GM10248 (cell line): ENCODE data around the gene HSD17B7.
"Not testable (repeated sequence)": the region's sequence is repeated elsewhere in the genome, so short reads cannot be mapped to it uniquely, and the experiment has no call there.

ENCODE experiments used
- CTCF ChIA-PET: fragments of 300-600 bp; sonication (Branson Sonifier 250); formaldehyde crosslinking; extraction: SDS; loops from one replicate; lab custom pipeline; 2021; ENCODE audit warnings: antibody characterized with exemption; lab: Yijun Ruan, JAX
- POLR2A ChIA-PET: fragments of 350-650 bp; sonication (Branson Sonifier 250); formaldehyde crosslinking; extraction: SDS; loops from one replicate; lab custom pipeline; 2020; ENCODE audit warnings: antibody characterized with exemption; lab: Yijun Ruan, JAX
- DNase-seq: peaks from one replicate; pipeline ENCODE4 v3.0.0; 2012; ENCODE audit errors: extremely low spot score
- TF ChIP-seq, protein P1 (sequence below): IDR thresholded peaks from 2 replicates; pipeline ENCODE4 v1.5.1; 2012; ENCODE audit warnings: mild to moderate bottlenecking, low read depth; ENCODE audit errors: extremely low read depth, missing control alignments, control extremely low read depth

HSD17B7 gene

DNA sequence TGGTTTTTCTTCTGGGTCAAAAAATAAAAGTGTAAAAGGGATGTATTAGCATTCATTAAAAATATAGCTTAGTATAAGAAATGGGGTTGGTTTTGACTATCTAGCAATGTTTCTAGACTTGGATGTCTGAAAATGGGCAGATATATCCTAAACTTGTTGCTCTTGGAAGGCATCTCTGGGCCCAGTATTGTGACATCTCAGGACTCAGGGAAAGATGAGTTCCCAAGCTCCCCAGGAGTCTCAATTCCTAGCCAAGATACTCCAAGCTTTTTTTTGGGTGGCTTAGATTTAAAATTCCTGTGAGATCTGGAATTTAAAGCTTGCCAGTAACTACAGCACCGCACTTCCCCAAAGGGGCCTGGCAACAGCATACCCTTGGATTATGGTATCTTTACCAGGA lies 11.5 kb upstream of the HSD17B7 start:
- CTCF ChIA-PET, result interaction anchor here (0.8 kb wide), 1 partner anchor 10 kb away, joined by 3 read pairs; no protein-coding TSS in a partner anchor
- DNase-seq, result no peak
- TF ChIP-seq, protein P1, sequence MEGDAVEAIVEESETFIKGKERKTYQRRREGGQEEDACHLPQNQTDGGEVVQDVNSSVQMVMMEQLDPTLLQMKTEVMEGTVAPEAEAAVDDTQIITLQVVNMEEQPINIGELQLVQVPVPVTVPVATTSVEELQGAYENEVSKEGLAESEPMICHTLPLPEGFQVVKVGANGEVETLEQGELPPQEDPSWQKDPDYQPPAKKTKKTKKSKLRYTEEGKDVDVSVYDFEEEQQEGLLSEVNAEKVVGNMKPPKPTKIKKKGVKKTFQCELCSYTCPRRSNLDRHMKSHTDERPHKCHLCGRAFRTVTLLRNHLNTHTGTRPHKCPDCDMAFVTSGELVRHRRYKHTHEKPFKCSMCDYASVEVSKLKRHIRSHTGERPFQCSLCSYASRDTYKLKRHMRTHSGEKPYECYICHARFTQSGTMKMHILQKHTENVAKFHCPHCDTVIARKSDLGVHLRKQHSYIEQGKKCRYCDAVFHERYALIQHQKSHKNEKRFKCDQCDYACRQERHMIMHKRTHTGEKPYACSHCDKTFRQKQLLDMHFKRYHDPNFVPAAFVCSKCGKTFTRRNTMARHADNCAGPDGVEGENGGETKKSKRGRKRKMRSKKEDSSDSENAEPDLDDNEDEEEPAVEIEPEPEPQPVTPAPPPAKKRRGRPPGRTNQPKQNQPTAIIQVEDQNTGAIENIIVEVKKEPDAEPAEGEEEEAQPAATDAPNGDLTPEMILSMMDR, result no peak
- POLR2A ChIA-PET, result no interaction called here

DNA sequence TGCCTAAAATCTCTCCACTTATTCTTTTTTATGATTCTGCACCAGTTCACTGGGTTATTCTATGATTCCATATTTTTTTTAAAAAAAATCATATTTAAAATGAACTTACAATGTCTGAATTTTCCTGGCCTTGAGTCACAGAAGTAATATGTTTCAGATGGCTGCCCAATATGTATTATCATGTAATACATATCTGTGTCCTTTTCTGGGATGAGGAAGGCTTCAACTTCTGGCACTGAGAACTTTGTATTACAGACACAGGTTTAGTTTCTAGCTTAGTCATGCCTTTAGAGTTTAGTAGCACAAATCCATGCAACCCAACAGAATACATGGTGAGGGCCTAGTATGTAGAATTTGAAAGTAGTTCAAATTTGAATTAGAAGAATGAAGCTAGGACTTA lies 7.8 kb upstream of the HSD17B7 start:
- POLR2A ChIA-PET, result no interaction called here
- TF ChIP-seq, protein P1, result no peak
- no peak for DNase-seq
- CTCF ChIA-PET, result no interaction called here

DNA sequence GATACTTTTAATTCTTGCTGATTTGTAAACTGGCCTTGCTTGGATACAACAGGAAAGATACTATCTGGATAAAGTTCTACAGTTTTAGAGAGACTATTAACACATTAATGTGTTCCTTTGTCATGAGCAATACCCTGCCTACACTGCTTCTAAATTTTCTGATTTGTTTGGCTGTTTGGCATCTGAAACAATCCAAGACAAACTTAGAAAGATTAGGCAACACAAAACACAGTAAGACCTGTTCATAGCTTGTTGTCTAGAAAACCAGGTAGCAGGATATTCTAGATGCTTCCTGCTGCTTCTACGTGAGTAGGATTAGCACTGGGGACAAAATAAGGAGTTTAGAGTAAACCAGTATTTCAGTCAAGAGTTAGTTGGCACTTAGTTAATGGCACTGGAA lies 5.6 kb upstream of the HSD17B7 start:
- CTCF ChIA-PET, DNase-seq, POLR2A ChIA-PET: not testable (repeated sequence)

DNA sequence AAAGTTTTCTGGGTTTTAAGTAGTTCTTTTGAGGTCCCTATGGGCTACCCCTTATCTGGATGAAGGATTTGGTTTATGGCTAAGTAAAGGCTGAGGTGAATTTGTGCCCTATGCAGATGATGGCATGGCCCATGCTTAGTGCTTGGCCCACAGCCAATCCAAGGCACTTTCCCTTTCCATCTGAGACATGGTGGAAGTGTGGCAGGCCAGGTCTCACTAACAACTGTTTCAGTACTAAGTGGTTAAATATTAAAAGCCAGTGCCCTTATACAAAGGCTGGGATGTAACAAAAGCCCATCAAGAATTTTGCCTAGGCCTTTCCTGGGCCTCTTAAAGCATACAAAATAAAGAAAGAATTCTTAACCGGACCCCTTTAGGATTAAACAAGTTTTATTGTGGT lies 1.7 kb upstream of the HSD17B7 start:
- POLR2A ChIA-PET, DNase-seq, CTCF ChIA-PET: not testable (repeated sequence)

DNA sequence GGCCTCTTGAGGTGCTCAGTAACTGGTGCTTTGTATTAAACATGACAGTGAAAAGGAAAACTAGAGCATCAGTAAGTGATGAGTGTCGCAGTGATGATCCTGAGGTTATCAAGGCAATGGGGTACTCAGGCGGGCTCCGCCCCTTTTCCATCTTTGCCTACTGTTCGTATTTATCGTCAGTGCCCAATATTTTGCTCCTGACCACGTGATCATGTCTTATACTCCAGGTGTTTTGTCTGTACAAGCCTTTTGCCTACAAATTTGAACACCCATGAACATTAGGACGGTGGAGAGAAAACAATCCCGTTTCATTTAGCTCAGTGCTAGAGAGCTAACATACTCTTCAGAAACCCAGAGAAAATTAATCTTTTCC lies 469 bp downstream of the HSD17B7 start:
- CTCF ChIA-PET, POLR2A ChIA-PET, DNase-seq: not testable (repeated sequence)

DNA sequence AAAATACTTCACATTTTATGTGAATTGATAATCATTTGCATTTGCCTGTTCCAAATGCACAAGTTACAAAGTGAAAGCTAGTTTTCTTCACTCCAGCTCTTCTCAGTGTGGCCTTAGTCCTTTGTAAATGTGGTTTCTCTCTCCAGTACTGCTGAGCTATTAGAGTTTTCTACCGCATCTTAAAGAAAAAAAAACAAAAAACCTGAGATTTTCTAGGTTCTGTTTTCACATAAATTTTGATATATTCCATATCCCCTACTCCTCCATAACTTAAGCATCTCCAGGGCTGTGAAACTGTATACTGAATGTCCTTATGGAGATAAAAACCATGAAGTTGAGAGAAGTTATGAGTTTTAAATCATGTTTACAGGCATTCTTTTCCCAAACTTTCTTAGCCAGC lies 3.8 kb downstream of the HSD17B7 start:
- POLR2A ChIA-PET, CTCF ChIA-PET, DNase-seq: not testable (repeated sequence)

DNA sequence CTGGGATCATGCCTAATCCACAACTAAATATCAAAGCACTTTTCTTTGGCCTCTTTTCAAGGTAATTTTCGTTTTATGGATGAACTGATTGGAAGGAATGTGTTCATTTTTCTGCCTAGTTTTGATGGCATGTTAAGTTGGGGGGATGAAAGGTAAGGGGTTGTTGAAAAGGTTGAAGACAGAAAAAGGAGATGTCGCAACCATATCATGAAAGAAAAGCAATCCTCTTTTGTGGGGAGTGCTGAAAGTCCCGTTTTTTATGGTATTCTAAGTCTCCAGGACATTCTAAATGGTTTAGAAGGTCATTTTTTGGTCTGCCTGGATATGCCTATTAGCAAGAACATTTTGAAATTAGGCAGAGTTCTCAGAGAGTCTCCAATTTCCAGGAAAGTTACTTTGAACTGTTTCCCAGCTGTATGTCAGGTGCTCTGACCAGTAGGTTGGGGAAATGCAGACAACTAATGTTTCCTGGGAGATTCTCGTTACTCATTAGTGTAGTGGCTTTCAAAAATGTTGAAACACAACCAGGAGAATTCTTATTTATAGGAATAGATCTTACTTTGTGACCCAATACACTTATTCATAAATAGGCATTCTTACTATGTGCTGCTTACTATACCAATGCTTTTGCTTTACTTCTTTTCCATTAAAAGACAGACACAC lies 6.2 kb downstream of the HSD17B7 start:
- POLR2A ChIA-PET, CTCF ChIA-PET, DNase-seq: not testable (repeated sequence)

DNA sequence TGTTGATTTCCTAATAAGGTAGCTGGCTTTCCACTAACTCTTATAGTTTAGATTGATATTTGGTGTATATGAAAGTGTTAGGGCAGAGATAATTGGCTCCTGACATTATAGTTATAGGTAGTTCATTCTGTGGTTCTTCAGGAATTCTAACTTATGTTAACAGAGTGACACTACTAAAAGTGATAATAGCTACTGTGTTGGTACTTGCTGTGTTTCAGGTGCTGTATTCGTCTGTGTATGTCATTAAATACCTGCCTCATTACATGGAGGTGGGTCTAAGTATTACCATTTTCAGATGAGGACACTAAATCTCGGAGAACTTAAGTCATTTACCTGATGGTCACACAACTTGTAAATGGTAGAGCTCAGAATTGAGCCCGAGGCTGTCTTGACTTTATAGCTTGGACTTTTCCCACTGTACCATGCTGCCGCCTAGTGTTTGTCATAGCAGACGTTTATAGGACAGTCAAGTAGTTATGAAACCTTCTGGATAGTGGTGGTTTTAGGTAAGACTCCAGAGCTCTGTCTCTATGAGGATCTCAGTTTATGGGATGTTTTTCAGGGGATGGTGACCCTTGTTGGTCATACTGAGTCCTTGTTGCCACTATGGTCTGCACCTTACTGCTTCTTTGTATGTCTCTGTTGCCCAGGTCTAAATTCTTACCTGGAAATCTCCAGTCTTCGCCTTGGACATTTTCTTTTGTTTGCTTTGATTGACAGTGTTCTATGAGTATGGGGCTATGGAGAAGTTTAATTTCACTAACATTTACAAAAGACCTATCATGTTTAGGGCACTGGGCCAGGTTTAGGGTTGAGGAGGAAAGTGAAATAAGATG lies 9.7 kb downstream of the HSD17B7 start:
- CTCF ChIA-PET, result interaction anchor here (0.6 to 2.3 kb wide), 7 partner anchors 48 to 210 kb away, joined by 3 to 18 read pairs (median 3); no protein-coding TSS in a partner anchor
- TF ChIP-seq, protein P1, result peak; percentile 67
- POLR2A ChIA-PET, DNase-seq: not testable (repeated sequence)

DNA sequence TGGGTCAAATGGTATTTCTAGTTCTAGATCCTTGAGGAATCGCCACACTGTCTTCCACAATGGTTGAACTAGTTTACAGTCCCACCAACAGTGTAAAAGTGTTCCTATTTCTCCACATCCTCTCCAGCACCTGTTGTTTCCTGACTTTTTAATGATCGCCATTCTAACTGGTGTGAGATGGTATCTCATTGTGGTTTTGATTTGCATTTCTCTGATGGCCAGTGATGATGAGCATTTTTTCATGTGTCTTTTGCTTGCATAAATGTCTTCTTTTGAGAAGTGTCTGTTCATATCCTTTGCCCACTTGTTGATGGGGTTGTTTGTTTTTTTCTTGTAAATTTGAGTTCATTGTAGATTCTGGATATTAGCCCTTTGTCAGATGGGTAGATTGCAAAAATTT lies 17.0 kb downstream of the HSD17B7 start:
- POLR2A ChIA-PET, DNase-seq, CTCF ChIA-PET: not testable (repeated sequence)

DNA sequence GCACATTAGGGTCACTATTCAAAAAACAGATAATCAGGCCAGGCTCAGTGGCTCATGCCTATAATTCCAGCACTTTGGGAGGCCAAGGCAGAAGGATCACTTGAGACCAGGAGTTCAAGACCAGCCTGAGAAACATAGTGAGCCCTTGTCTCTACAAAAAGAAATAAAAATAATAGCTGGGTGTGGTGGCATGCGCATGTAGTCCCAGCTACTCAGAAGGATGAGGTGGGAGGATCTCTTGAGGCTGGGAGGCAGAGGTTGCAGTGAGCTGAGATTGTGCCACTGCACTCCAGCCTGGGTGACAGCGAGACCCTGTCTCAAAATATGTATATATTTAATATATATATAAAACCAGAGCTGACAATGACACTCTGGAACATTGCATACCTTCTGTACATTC lies 21.9 kb downstream of the HSD17B7 start:
- POLR2A ChIA-PET, DNase-seq, CTCF ChIA-PET: not testable (repeated sequence)

DNA sequence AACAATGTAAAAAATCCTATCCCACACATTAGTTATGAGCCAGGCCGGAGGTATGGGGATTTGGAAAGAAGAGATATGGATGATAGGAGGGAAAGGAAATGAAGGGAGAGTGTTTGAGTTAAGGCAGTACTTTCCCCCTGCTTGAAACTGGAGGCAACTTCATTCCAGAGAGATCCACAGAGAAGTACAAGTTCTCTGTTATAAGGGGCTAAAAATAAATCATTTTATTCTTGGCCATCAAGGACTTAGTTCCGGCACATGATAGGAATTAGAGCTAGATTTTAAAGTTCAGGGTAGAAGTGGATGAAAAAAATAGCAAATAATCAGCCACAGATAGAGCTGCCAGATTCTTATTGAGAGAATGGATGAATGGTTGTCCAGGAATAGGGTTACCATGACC lies 27.6 kb downstream of the HSD17B7 start:
- POLR2A ChIA-PET, DNase-seq, CTCF ChIA-PET: not testable (repeated sequence)

DNA sequence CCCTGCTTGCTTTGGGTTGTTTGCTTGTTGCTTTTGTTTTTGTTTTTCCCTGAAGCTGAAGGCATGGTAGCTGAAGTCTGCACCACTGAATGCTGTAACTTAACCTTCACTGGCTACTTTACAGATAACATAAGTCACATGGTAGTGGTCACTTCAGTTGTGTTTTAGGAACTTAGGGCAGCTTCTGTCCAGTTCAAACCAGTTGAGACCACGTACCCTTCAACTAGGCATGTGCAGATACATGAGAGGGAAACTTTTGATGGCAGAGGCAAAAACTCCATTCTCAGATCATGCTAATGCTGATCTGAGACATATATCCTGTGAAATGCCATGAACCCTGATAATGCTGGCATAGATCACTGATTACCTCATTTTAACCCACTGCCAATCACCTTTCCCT lies 28.2 kb downstream of the HSD17B7 start:
- CTCF ChIA-PET, POLR2A ChIA-PET, DNase-seq: not testable (repeated sequence)
